GM12891 (cell line): ENCODE measurements around the gene DMD.

ENCODE experiments used
- POLR2A ChIP-seq: IDR thresholded peaks from 2 replicates; pipeline ENCODE4 v1.6.1; 2011; ENCODE audit warnings: low read depth, low read length, control low read depth
- POLR2AphosphoS5 ChIP-seq: IDR thresholded peaks from 2 replicates; pipeline ENCODE4 v1.6.1; 2011; ENCODE audit warnings: low read depth, low read length, control low read depth
- SPI1 ChIP-seq: IDR thresholded peaks from 2 replicates; pipeline ENCODE4 v1.6.1; 2011; ENCODE audit warnings: low read depth, low read length, control low read depth
- TAF1 ChIP-seq: IDR thresholded peaks from 2 replicates; pipeline ENCODE4 v1.6.1; 2011; ENCODE audit warnings: low read depth, low read length, control low read depth

- no peak for TF ChIP-seq POLR2A
- TF ChIP-seq POLR2AphosphoS5 = no peak
- TF ChIP-seq TAF1 = no peak
- no peak for TF ChIP-seq SPI1
These were observed 1671.0 kb downstream of the DMD start for GRCh38 chrX:31540313-31540712.
